Smooth muscle cell (in vitro differentiated cells): ENCODE measurements around the gene RIMS4. TPM values are rescaled to one million over a fixed set of nuclear protein-coding genes. Genes with fewer than 3 reads are reported as not detected.

Experiments used
- DNase-seq: peaks from one replicate; lab custom pipeline; 2025; ENCODE audit not compliant: unreplicated experiment; lab: John Stamatoyannopoulos, UW
- H2AFZ ChIP-seq: fragments of 200-600 bp; sonication (generic); 2 replicates; pipeline ENCODE4 v1.6.0; 2016; ENCODE audit warnings: antibody characterized with exemption, low read depth, mild to moderate bottlenecking
- H3F3A ChIP-seq: fragments of 200-600 bp; sonication (generic); 2 replicates; pipeline ENCODE4 v1.6.0; 2017; ENCODE audit warnings: antibody characterized with exemption, low read depth
- H3K27ac ChIP-seq: fragments of 200-600 bp; sonication (generic); 2 replicates; pipeline ENCODE4 v1.5.1; 2016; ENCODE audit warnings: low read depth, mild to moderate bottlenecking
- H3K27me3 ChIP-seq: fragments of 200-600 bp; sonication (generic); 2 replicates; pipeline ENCODE4 v1.6.1; 2016; ENCODE audit warnings: low read depth, mild to moderate bottlenecking
- H3K36me3 ChIP-seq: fragments of 200-600 bp; sonication (generic); 2 replicates; pipeline ENCODE4 v1.5.1; 2016; ENCODE audit warnings: low read depth
- H3K4me1 ChIP-seq: fragments of 200-600 bp; sonication (generic); 2 replicates; pipeline ENCODE4 v1.5.1; 2016; ENCODE audit warnings: low read depth
- H3K4me2 ChIP-seq: fragments of 200-600 bp; sonication (generic); 2 replicates; pipeline ENCODE4 v1.6.0; 2016; ENCODE audit warnings: mild to moderate bottlenecking
- H3K4me3 ChIP-seq: fragments of 200-600 bp; sonication (generic); 2 replicates; pipeline ENCODE4 v1.5.1; 2016; ENCODE audit warnings: mild to moderate bottlenecking
- H3K79me2 ChIP-seq: fragments of 200-600 bp; sonication (generic); 2 replicates; pipeline ENCODE4 v1.6.0; 2016; ENCODE audit warnings: low read depth, mild to moderate bottlenecking
- H3K9ac ChIP-seq: fragments of 200-600 bp; sonication (generic); 2 replicates; pipeline ENCODE4 v1.6.0; 2016; ENCODE audit warnings: low read depth
- H3K9me3 ChIP-seq: fragments of 200-600 bp; sonication (generic); replicated peaks from 2 replicates; pipeline ENCODE4 v1.5.1; 2016; ENCODE audit warnings: low read depth
- H4K20me1 ChIP-seq: fragments of 200-600 bp; sonication (generic); 2 replicates; pipeline ENCODE4 v1.6.0; 2016; ENCODE audit warnings: low read depth
- CTCF ChIP-seq: fragments of 200-600 bp; sonication (generic); IDR thresholded peaks from 2 replicates; pipeline ENCODE4 v1.5.1; 2017; ENCODE audit warnings: borderline replicate concordance, mild to moderate bottlenecking, antibody characterized with exemption; ENCODE audit not compliant: insufficient read depth, poor library complexity, severe bottlenecking
- WGBS: methylation state at CpG from one replicate; pipeline ENCODE4 v1.1.7; 2016; ENCODE audit warnings: low lambda C conversion rate; 5-methylcytosine and 5-hydroxymethylcytosine counted together
- polyA plus RNA-seq: library from polyadenylated mRNA; unstranded; fragments of >200 nt; fragmentation: Nextera tagmentation; extraction: Ambion mirVana; gene quantifications from 2 replicates; pipeline ENCODE4 v1.2.1, GENCODE V29; 2016
- total RNA-seq: library from RNA; depleted of rRNA; stranded (reverse); fragments of >200 nt; gene quantifications from 2 replicates; pipeline ENCODE4 v1.2.3, GENCODE V29; 2014

The RIMS4 gene
- total and polyA plus RNA-seq, 2 experiments from 2014 or later: not detected

- 88% methylated on average over 3 of the region's 3 CpGs for WGBS
- no peak for DNase-seq
- no peaks in the 10 kb centered on the region for H4K20me1 ChIP-seq
- H3K79me2 ChIP-seq: no peaks in the 10 kb centered on the region
- no peak overlapping the region for H2AFZ ChIP-seq
- H3K27ac ChIP-seq: no peak overlapping the region
- H3F3A ChIP-seq: no peaks in the 10 kb centered on the region
- H3K4me1 ChIP-seq: no peaks in the 10 kb centered on the region
- H3K36me3 ChIP-seq: no peaks in the 10 kb centered on the region
- peaks cover 8% of the 10 kb centered on the region for H3K27me3 ChIP-seq
- H3K9ac ChIP-seq: no peak overlapping the region
- H3K4me3 ChIP-seq: no peak overlapping the region
- H3K9me3 ChIP-seq: no peaks in the 10 kb centered on the region
- TF ChIP-seq CTCF: no peak
- no peak overlapping the region for H3K4me2 ChIP-seq
Measured at GRCh38 chr20:44796758-44797457, 13.4 kb downstream of the RIMS4 start.

GRCh38 chr20:44796311-44796710, 14.0 kb downstream of the RIMS4 start:
- Histone ChIP-seq H3K36me3 (no peaks in the 10 kb centered on the region), H3K4me1 (no peaks in the 10 kb centered on the region), H3K79me2 (no peaks in the 10 kb centered on the region), H3K9ac (no peak overlapping the region), H3K4me3 (no peak overlapping the region), H3K27ac (no peak overlapping the region), H3K9me3 (no peaks in the 10 kb centered on the region), H3F3A (no peaks in the 10 kb centered on the region), H2AFZ (no peak overlapping the region), H3K4me2 (no peak overlapping the region), H3K27me3 (peaks cover 8% of the 10 kb centered on the region), H4K20me1 (no peaks in the 10 kb centered on the region)
- DNase-seq: no peak
- TF ChIP-seq CTCF: no peak

- Histone ChIP-seq H3K4me3 (no peak overlapping the region), H3K4me2 (no peak overlapping the region), H3K4me1 (no peaks in the 10 kb centered on the region), H3K79me2 (no peaks in the 10 kb centered on the region), H2AFZ (no peak overlapping the region), H3K9me3 (no peaks in the 10 kb centered on the region), H3K27me3 (peaks cover 8% of the 10 kb centered on the region), H3K36me3 (no peaks in the 10 kb centered on the region), H4K20me1 (no peaks in the 10 kb centered on the region), H3K9ac (no peak overlapping the region), H3F3A (no peaks in the 10 kb centered on the region), H3K27ac (no peak overlapping the region)
- TF ChIP-seq CTCF: no peak
- 85% methylated on average over 4 of the region's 4 CpGs for WGBS
- no peak for DNase-seq
Measured at GRCh38 chr20:44795836-44796235, 14.5 kb downstream of the RIMS4 start.

- Histone ChIP-seq H3K4me1 (no peaks in the 10 kb centered on the region), H3F3A (no peaks in the 10 kb centered on the region), H2AFZ (no peak overlapping the region), H3K27ac (no peak overlapping the region), H3K79me2 (no peaks in the 10 kb centered on the region), H3K27me3 (peaks cover 8% of the 10 kb centered on the region), H3K9ac (no peak overlapping the region), H3K4me3 (no peak overlapping the region), H3K36me3 (no peaks in the 10 kb centered on the region), H3K9me3 (no peaks in the 10 kb centered on the region), H3K4me2 (no peak overlapping the region), H4K20me1 (no peaks in the 10 kb centered on the region)
- no peak for TF ChIP-seq CTCF
- 85% methylated on average over 7 of the region's 7 CpGs for WGBS
- DNase-seq: no peak
Measured at GRCh38 chr20:44792796-44793195, 17.6 kb downstream of the RIMS4 start.
